ENCODE data around the gene LAMTOR5. TPM values are rescaled to one million over a fixed set of nuclear protein-coding genes. Genes with fewer than 3 reads are reported as not detected.

Gene LAMTOR5
- total and polyA plus RNA-seq, 2 of the 13 experiments (the other 11 are each of a cell fraction or from before 2014, with no cell fraction given) = 96.7 to 400 TPM

GRCh38 chr1:110380672-110381283 is 26.7 kb downstream of the LAMTOR5 start:
- POLR2A ChIA-PET = no interaction called here
- CTCF ChIA-PET (ENCODE audit: low intra/inter-chr PET ratio, low total read pairs) = no interaction called here
- no peaks in the 10 kb centered on the region for H3K27me3 ChIP-seq (ENCODE audit: control insufficient read depth in 1 of 2, insufficient read depth in 2 of 2, low read length in 2 of 2)
- in situ Hi-C loops (cut with HindIII; ENCODE audit: extremely low pct_ligation_motif_present, low pct_unique_long_range_greater_than_20kb) = no loop called here
- peaks cover 3 to 12% of the 10 kb centered on the region in 2 experiments; a peak in 3 of 5 replicates for H3K36me3 ChIP-seq (replicated peaks in 1 of 2; ENCODE audit: control insufficient read depth in 1 of 2, insufficient read depth in 2 of 2, low read length in 2 of 2)
- no peak overlapping the region for H3K4me3 ChIP-seq (replicated peaks in 1 of 3; ENCODE audit: insufficient read depth in 1 of 3, low read depth in 2 of 3, low read length in 3 of 3)
- DNase-seq (ENCODE audit: low spot score) (no peak), ATAC-seq (no peak), FAIRE-seq (no peak)
- H3K4me2 ChIP-seq (ENCODE audit: low read depth, low read length) = no peak overlapping the region
- BruUV-seq (replicated peaks) = no TSS peak
- no peaks in the 10 kb centered on the region for H3K79me2 ChIP-seq (ENCODE audit: insufficient read depth, low read length)
- no peaks in the 10 kb centered on the region for H4K20me1 ChIP-seq (ENCODE audit: insufficient read depth, low read length)
- intact Hi-C loops (cut with micrococcal nuclease; ENCODE audit: unreplicated experiment) = no loop called here
- H3K4me1 ChIP-seq (ENCODE audit: insufficient read depth, low read length) = no peaks in the 10 kb centered on the region
- WGBS (ENCODE audit: low lambda C conversion rate) = 95% methylated on average over 10 of the region's 10 CpGs
- H3K9ac ChIP-seq (ENCODE audit: insufficient read depth, low read depth, low read length) = no peak overlapping the region
- no peaks in the 10 kb centered on the region for H3K9me3 ChIP-seq (ENCODE audit: low read length)
- no peak overlapping the region for H3K27ac ChIP-seq (ENCODE audit: extremely low read length, insufficient read depth, low read length)
- H2AFZ ChIP-seq (ENCODE audit: low read length) = no peak overlapping the region
- TF ChIP-seq EHMT2 (IDR thresholded peaks at IDR 0.05; ENCODE audit: borderline replicate concordance, low read depth, low read length) (no peak), CC2D1A (CRISPR knock-in tag; IDR thresholded peaks at IDR 0.05) (no peak), PTBP1 (IDR thresholded peaks at IDR 0.05; ENCODE audit: low read depth, low read length, poor library complexity, severe bottlenecking) (no peak), ZNF605 (CRISPR knock-in tag; IDR thresholded peaks at IDR 0.05) (no peak), ZNF800 (CRISPR knock-in tag; IDR thresholded peaks at IDR 0.05) (no peak), ZNF576 (CRISPR knock-in tag; IDR thresholded peaks at IDR 0.05) (no peak), ZNF326 (CRISPR knock-in tag; IDR thresholded peaks at IDR 0.05; ENCODE audit: borderline replicate concordance) (no peak), GMEB2 (CRISPR knock-in tag; IDR thresholded peaks at IDR 0.05; ENCODE audit: low read depth) (no peak), RAD51 (IDR thresholded peaks at IDR 0.05; ENCODE audit: borderline replicate concordance) (no peak), ZNF724P (CRISPR knock-in tag; IDR thresholded peaks at IDR 0.05; ENCODE audit: borderline replicate concordance) (no peak), RBM39 (IDR thresholded peaks at IDR 0.05; ENCODE audit: low read depth, low read length, poor library complexity, severe bottlenecking) (no peak), PRDM10 (CRISPR knock-in tag; IDR thresholded peaks at IDR 0.05; ENCODE audit: low read depth) (no peak), ZNF543 (CRISPR knock-in tag; IDR thresholded peaks at IDR 0.05) (no peak), TOPORS (CRISPR knock-in tag; IDR thresholded peaks at IDR 0.05) (no peak), AGO2 (optimal IDR thresholded peaks at IDR 0.05; ENCODE audit: low read depth, low read length) (no peak), ZNF816 (CRISPR knock-in tag; IDR thresholded peaks at IDR 0.05; ENCODE audit: borderline replicate concordance) (no peak), MXD4 (CRISPR knock-in tag; IDR thresholded peaks at IDR 0.05) (no peak), NR1H2 (CRISPR knock-in tag; IDR thresholded peaks at IDR 0.05; ENCODE audit: borderline replicate concordance, low read depth) (no peak)

All from HepG2 (cell line).